NCI-H2029 (cell line): ENCODE data around the gene RGS19.

Experiments used
- DNase-seq: peaks from one replicate; lab custom pipeline; 2025; lab: John Stamatoyannopoulos, UW

Gene RGS19

GRCh38 chr20:64035066-64035932 is 44.0 kb downstream of the RGS19 start:
- DNase-seq = no peak

GRCh38 chr20:64033981-64034493 is 45.3 kb downstream of the RGS19 start:
- DNase-seq = no peak

- DNase-seq = no peak
Observed at GRCh38 chr20:64032706-64033624, 46.4 kb downstream of the RGS19 start.

- DNase-seq = no peak
Observed at GRCh38 chr20:64031822-64032314, 47.5 kb downstream of the RGS19 start.

GRCh38 chr20:64030371-64031134 is 48.8 kb downstream of the RGS19 start:
- DNase-seq = no peak

GRCh38 chr20:64029293-64030117 is 49.8 kb downstream of the RGS19 start:
- no peak for DNase-seq

- no peak for DNase-seq
Observed at GRCh38 chr20:64027981-64028685, 51.2 kb downstream of the RGS19 start.

- no peak for DNase-seq
Observed at GRCh38 chr20:64025826-64026412, 53.4 kb downstream of the RGS19 start.

- DNase-seq = no peak
Observed at GRCh38 chr20:64025101-64025825, 54.1 kb downstream of the RGS19 start.

GRCh38 chr20:64024141-64024990 is 55.0 kb downstream of the RGS19 start:
- DNase-seq = no peak

- DNase-seq = no peak
Observed at GRCh38 chr20:64023361-64024140, 55.8 kb downstream of the RGS19 start.
